ENCODE results near the gene PFDN4.

PFDN4 gene

GRCh38 chr20:54204481-54204880 is 3.4 kb upstream of the PFDN4 start:
- TF ChIP-seq MAX (IDR thresholded peaks at IDR 0.05; ENCODE audit: low read depth, low read length), result no peak
- TF ChIP-seq MYC (IDR thresholded peaks at IDR 0.05; ENCODE audit: low read depth, low read length), result no peak
- TF ChIP-seq CTCF (IDR thresholded peaks at IDR 0.05; ENCODE audit: low read depth, low read length), result no peak
- no peak for TF ChIP-seq POLR2A (IDR thresholded peaks at IDR 0.05; ENCODE audit: extremely low read depth, insufficient read length)
- no peak for DNase-seq (ENCODE audit: low read depth)
- H3K4me3 ChIP-seq (ENCODE audit: low read depth, low read length), result no peak overlapping the region

- no peak overlapping the region for H3K4me3 ChIP-seq (ENCODE audit: low read depth, low read length)
- no peak for DNase-seq (ENCODE audit: low read depth)
- TF ChIP-seq CTCF (IDR thresholded peaks at IDR 0.05; ENCODE audit: low read depth, low read length), result no peak
- TF ChIP-seq POLR2A (IDR thresholded peaks at IDR 0.05; ENCODE audit: extremely low read depth, insufficient read length), result no peak
- no peak for TF ChIP-seq MYC (IDR thresholded peaks at IDR 0.05; ENCODE audit: low read depth, low read length)
- TF ChIP-seq MAX (IDR thresholded peaks at IDR 0.05; ENCODE audit: low read depth, low read length), result no peak
These were observed 2.4 kb upstream of the PFDN4 start for GRCh38 chr20:54205450-54205849.

- no peak for DNase-seq (ENCODE audit: low read depth)
- H3K4me3 ChIP-seq (ENCODE audit: low read depth, low read length), result no peak overlapping the region
- no peak for TF ChIP-seq MYC (IDR thresholded peaks at IDR 0.05; ENCODE audit: low read depth, low read length)
- TF ChIP-seq POLR2A (IDR thresholded peaks at IDR 0.05; ENCODE audit: extremely low read depth, insufficient read length), result no peak
- TF ChIP-seq CTCF (IDR thresholded peaks at IDR 0.05; ENCODE audit: low read depth, low read length), result no peak
- TF ChIP-seq MAX (IDR thresholded peaks at IDR 0.05; ENCODE audit: low read depth, low read length), result no peak
These were observed 689 bp upstream of the PFDN4 start for GRCh38 chr20:54207053-54207742.

GRCh38 chr20:54208548-54209176 is 775 bp downstream of the PFDN4 start:
- peak; percentile 51 for DNase-seq (ENCODE audit: low read depth)
- no peak for TF ChIP-seq MYC (IDR thresholded peaks at IDR 0.05; ENCODE audit: low read depth, low read length)
- TF ChIP-seq POLR2A (IDR thresholded peaks at IDR 0.05; ENCODE audit: extremely low read depth, insufficient read length), result no peak
- TF ChIP-seq MAX (IDR thresholded peaks at IDR 0.05; ENCODE audit: low read depth, low read length), result no peak
- TF ChIP-seq CTCF (IDR thresholded peaks at IDR 0.05; ENCODE audit: low read depth, low read length), result no peak
- peak overlapping the region; percentile 84 for H3K4me3 ChIP-seq (ENCODE audit: low read depth, low read length)

- H3K4me3 ChIP-seq (ENCODE audit: low read depth, low read length), result peak overlapping the region; percentile 84
- TF ChIP-seq MAX (IDR thresholded peaks at IDR 0.05; ENCODE audit: low read depth, low read length) (no peak), MYC (IDR thresholded peaks at IDR 0.05; ENCODE audit: low read depth, low read length) (no peak), POLR2A (IDR thresholded peaks at IDR 0.05; ENCODE audit: extremely low read depth, insufficient read length) (no peak), CTCF (IDR thresholded peaks at IDR 0.05; ENCODE audit: low read depth, low read length) (no peak)
- DNase-seq (ENCODE audit: low read depth), result no peak
These were observed 1.4 kb downstream of the PFDN4 start for GRCh38 chr20:54209216-54209813.

All from NB4 (cell line).